Measurements from ENCODE around the gene OXSR1.

DNA sequence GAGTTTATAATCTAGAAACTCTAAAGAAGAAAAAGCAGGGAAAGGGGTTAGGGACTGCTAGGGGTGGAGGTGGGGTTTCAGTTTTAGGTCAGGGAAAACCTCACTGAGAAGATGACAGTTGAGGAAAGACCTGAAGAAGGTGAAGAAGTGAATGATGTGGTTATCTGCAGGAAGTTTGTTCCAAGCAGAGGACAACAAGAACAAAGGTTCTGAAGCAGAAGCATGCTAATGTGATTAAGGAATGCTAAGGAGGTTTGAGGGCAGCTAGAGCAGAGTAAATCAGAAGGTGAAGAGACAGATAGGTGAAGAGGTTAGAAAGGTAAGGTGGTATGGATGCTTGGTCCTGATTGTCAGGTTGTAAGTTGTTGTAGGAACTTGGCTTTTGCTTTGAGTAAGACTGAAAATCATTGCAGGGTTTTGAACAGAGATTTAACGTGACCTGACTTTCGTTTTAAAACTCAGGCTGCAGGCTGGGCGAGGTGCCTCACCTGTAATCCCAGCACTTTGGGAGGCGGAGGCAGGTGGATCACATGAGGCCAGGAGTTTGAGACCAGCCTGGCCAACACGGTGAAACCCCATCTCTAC is 8.6 kb downstream of the OXSR1 start:
- TF ChIP-seq, protein P1, sequence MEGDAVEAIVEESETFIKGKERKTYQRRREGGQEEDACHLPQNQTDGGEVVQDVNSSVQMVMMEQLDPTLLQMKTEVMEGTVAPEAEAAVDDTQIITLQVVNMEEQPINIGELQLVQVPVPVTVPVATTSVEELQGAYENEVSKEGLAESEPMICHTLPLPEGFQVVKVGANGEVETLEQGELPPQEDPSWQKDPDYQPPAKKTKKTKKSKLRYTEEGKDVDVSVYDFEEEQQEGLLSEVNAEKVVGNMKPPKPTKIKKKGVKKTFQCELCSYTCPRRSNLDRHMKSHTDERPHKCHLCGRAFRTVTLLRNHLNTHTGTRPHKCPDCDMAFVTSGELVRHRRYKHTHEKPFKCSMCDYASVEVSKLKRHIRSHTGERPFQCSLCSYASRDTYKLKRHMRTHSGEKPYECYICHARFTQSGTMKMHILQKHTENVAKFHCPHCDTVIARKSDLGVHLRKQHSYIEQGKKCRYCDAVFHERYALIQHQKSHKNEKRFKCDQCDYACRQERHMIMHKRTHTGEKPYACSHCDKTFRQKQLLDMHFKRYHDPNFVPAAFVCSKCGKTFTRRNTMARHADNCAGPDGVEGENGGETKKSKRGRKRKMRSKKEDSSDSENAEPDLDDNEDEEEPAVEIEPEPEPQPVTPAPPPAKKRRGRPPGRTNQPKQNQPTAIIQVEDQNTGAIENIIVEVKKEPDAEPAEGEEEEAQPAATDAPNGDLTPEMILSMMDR (IDR thresholded peaks at IDR 0.05), result no peak
- TF ChIP-seq EP300 (IDR thresholded peaks at IDR 0.05), result no peak
- no peak for TF ChIP-seq POLR2A (IDR thresholded peaks at IDR 0.05)
- TF ChIP-seq POLR2AphosphoS5 (IDR thresholded peaks at IDR 0.05), result no peak

Data from stomach (tissue), 4 donors.